Right renal pelvis (tissue), 4 donors: Measurements from ENCODE around the gene TXNDC17. TPM values are rescaled to one million over a fixed set of nuclear protein-coding genes. Genes with fewer than 3 reads are reported as not detected.
"Not testable (repeated sequence)": the region's sequence is repeated elsewhere in the genome, so short reads cannot be mapped to it uniquely, and the experiment has no call there.

ENCODE experiments used
- DNase-seq, 4 donors: peaks; one replicate each; pipeline ENCODE4 v3.0.0-alpha.2; 2013; ENCODE audit warnings: low read depth in 4 of 4, low spot score in 3 of 4, missing footprints in 1 of 4
- polyA plus RNA-seq, 4 donors: library from polyadenylated mRNA; unstranded; fragments of 120-200 nt; gene quantifications; one replicate each; pipeline ENCODE4 v1.2.1, GENCODE V29; 2013; ENCODE audit not compliant: insufficient read length in 4 of 4

Gene TXNDC17
- polyA plus RNA-seq, 4 donors = 81.8 to 101 (median 88.0) TPM

GRCh38 chr17:6636616-6637457, 4.0 kb upstream of the TXNDC17 start:
- no peak for DNase-seq

- DNase-seq = no peak
These were observed 3.4 kb upstream of the TXNDC17 start for GRCh38 chr17:6637458-6637840.

DNA sequence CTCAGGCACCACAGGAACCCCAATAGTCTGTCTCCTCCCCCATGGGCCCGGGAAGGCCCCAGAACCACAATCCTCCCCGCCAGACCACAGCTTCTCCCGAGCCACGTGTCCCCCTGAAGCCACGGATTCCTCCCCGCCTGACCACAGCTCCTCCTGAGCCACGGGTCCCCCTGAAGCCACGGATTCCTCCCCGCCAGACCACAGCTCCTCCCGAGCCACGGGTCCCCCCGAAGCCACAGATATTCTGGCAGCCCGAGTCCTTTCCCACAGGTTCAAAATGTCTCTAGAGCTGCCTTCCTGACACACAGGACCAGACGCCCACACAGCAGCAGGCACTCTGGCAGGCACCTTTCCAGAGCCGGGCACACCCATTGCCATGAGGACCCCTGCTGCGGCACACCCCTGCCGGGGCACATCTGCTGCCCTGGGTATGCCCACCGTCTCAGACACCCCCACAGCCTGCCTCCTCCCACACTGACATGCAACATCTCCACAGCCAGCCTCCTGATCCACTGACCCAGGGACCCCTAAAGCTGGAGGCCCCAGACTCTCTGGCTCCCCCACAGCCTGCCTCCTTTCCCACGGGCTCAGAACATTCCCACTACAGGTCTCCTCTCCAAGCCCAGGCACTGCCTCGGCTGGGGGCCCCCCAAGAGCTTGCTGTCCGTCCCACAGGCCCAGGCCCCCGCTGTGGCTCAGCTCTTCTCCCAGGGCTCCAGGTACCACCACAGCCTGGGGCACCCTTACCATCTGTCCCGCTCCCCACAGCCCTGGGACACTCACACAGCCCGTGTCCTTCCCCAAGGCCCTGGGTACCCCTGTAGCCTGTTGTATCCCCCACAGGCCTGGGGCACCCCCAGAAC, 2.6 kb upstream of the TXNDC17 start:
- DNase-seq = no peak

DNA sequence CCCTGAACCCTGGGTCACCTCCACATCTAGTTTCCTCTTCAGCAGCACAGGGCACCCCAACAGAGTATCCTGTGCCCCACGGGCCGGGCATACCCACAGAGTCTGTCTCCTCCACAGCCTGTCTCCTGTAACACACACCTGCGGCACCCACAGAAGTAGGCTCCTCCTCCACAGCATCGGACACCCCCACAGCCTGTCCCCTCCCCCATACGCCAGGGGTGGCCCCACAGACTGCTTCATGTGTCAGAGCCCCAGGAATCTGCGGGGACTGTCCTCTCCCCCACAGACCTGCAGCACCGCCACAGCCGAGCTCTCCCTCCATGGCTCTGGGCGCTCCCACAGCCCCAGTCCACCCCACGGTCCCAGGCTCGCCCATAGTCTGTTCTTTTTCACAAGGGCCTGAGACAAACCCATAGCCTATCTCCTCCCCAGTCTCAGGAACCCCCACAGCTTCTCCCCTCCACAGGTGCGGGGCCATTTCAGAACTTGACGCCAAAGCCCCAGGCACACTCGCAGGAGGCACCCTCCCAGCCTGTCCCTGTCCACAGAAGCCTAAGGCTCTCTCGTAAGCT, 1.8 kb upstream of the TXNDC17 start:
- DNase-seq = no peak

- DNase-seq = no peak
These were observed 999 bp upstream of the TXNDC17 start for GRCh38 chr17:6639586-6640535.

DNA sequence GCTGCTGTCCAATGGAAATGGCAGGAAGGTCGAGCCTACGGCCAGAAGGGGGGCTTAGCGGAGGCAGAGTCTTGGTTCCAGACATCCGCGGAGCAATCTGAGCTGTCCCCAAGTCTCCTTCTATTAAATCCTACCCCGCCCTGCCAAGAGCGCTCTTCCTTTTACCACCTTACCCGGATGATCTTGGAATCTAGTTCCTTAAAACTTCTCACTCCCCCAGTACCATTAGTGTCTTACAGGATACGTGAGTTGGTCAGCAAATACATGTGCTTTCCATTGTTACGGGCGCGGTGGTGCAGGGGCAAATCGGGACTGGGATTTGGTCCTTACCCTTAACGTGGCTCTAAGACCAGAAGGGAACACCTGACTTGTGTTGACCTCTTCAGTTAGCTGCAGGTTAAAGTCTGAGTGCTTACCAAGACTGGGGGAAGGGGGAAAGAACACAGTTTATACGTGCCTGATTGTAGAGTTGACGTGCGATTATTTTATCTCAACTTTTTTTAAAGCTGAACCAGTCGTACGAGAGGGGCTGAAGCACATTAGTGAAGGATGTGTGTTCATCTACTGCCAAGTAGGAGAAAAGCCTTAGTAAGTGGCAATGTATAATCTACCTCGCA, 495 bp downstream of the TXNDC17 start:
- DNase-seq = no peak

DNA sequence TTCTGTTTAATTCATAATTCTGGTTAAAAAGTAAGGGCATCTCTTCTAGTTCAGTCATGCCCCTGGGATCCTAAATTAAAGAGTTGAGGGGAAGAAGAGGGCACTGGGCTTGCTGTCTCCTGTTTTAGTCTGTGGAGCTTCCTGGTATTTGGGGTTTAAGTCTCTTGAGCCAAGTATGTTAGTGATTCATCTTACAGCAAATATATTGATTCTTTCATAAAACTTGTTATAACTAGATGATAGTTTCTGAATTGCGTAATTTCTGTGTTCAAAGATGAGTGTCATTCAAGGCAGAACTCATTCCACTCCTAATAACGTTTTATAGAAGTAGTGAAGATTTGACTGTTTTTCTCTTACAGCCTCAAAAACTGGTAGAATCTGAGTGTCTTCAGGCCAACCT, 1.7 kb downstream of the TXNDC17 start:
- DNase-seq = no peak

- no peak for DNase-seq
These were observed 2.7 kb downstream of the TXNDC17 start for GRCh38 chr17:6643451-6644125.

GRCh38 chr17:6648181-6648580, 7.3 kb downstream of the TXNDC17 start:
- no peak for DNase-seq

DNA sequence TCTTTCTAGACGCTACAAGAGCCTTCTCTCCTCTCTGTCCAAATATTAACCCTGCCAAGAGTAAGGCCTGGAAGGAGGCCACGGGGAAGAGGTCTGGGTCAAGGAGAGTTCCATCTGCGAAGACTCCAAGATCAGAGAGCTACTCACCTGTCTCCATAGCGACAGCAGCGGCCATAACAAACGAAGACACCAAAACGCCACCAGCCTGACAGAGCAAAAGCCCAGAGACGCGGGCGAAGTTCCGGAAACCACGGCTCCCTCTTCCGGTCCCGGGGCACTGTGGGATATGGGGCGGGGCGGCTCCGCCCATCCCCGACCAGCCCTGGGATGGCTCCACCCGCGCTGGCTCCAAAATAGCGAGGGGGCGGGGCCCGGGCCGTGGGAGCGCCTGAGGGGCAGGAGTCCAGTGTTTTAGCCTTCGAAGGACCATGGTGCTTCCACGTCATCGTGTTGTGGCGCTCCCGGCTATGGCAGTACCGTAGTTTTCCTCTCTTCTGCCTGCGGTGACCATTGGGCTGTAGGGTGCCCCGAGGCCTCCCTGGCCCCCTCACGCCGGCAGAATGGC, 10.6 kb downstream of the TXNDC17 start, which contains the start of the genes C17orf100 and MED31:
Gene C17orf100 (plus strand): TSS at position 409 of the 565 bp plus-strand sequence. CDS start 152 bp downstream, at position 561.
Gene MED31 (minus strand): TSS at position 252 of the 565 bp plus-strand sequence. CDS start 77 bp downstream, at position 175.
- DNase-seq = peak; percentile 84 to 87 (median 86)

DNA sequence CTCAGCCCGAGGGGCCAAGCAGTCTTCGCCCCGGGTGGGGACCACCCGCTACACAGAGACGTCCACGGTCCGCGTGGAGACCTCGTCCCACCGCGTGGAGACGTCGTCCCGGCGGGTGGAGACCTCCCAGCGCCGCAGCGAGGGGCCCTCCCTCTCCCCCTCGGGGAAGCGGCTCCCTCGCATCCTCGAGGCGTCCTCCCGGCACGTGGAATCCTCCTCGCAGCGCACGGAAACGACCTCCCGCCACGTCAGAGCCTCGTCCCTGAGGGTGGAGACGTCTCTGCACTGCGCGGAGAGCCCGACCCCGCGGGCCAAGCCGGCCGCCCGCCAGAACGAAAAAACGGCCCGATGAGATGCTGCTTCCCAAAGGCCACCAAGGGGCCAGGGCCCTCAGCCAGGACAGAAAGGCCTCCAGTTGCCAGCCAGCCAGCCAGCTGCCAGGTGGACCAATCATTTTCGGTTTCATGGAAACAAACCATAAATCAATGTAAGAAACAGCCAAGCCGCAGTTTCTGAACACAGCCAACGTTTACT, 11.1 kb downstream of the TXNDC17 start:
- DNase-seq = no peak

DNA sequence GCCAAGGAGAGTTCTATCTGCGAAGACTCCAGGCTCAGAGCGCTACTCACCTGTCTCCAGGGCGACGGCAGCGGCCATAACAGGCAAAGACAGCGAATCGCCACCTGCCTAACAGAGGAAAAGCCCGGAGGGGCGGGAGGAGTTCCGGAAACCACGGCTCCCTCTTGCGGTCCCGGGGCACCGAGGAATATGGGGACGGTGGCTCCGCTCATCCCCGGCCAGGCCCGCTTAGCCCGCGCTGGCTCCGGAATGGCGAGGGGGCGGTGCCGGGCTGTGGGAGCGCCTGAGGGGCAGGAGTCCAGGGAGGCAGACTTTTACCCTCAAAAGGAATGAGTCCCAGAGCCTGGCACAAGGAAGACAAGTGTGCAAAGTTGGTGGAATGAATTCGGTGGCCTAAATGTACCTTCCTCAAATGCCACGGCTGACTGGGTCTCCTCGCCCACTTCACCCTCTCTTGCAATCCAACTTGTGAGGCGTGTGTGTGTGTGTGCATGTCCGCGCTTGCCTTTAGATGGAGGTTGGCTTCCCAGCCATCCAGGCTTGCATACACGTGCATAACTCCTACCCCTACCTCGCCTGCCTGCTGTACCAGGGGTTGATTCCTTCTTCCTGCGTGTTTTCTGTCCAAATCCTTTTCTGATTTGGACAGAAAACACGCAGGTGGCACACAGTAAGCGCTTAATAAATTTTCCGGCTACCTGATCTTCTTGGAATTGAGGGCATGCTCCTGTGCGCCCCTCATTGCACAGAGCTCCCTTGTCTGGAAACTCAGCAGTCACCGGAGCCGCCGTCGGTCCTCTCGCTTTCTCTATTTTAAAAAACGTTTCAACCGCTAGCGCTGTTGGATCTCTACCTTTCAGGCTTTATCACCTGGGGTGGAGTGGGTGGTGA, 14.2 kb downstream of the TXNDC17 start:
- DNase-seq = no peak

DNA sequence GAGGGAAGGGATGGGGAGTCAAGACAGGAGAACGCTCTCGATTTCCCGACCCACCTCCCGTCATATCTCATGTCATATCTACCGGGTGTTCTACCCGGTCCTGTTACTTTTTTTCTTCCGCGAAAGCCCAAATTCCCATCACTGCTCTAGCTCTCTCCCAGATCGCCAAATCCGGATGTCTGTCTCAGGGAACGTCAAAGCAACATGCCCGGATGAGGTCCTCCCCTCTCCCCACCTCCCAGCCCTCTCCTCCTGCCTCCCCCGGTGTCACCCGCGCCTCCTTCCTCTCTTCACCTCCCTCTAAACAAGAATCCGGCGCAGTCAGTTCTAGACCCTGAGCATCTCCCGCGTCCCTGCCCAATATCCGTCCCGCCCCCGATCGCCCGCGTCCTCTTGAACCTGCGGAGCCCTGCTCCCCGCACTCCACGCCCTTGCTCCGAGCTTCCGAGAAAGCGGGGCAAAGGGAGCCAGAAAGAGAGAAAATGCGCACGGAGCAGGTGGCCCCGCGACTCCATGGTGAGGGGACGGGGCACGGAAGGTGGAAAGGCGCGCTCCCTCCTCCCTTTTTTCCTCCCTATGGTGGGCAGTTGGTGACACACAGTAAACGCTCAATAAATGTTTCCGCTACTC, 15.0 kb downstream of the TXNDC17 start:
- DNase-seq = not testable (repeated sequence)

DNA sequence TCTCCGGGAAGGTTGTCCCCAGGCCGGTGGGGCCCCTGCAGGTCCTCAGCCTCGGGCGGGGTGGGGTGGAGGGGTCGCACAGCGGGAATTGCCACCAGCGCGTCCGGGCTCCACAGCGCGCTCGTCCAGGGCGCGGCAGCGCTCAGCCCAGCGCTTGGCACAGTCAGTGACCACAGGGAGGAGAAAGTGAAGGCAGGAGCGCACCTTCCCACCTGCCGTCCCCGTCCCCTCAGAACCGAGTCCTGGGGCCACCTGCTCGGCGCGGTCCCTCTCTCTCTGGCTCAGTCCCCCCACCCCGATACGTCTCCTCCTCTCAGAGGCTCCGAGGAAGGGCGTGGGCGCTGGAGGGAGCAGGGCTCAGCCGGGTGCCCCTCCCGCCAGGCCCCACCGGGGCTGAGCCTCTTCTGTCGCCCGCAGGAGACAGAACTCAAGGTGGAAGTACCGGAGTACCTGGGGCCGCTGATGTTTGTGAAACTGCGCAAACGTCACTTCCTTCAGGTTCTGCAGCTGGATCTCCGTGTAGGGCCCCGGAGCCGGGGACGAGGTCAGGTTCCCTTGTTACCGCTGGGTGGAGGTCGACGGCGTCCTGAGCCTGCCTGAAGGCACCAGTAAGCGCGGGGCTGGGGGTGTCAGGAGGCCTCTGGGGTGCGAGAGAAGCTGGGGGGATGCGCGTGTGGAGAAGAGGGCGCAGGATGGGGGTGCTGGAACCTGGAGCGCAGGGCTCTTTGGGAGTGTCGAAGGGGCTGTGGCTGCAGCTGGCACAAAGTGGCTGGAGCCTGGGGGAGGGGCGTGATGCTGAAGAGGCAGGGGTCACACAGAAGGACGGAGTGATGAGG, 16.2 kb downstream of the TXNDC17 start:
- DNase-seq = not testable (repeated sequence)

GRCh38 chr17:6657633-6658287, 16.9 kb downstream of the TXNDC17 start:
- DNase-seq = no peak
